HEK293 (cell line): Measurements from ENCODE around the gene SRBD1.

ENCODE experiments used
- MYNN ChIP-seq: fragments of 450-650 bp; formaldehyde crosslinking; IDR thresholded peaks from 2 replicates; pipeline ENCODE4 v1.5.1; 2016; ENCODE audit warnings: missing biosample characterization, missing genetic modification characterization, borderline replicate concordance
- SALL2 ChIP-seq: fragments of 450-650 bp; formaldehyde crosslinking; IDR thresholded peaks from 2 replicates; pipeline ENCODE4 v1.5.0; 2017; ENCODE audit warnings: missing biosample characterization, mild to moderate bottlenecking, missing genetic modification characterization, borderline replicate concordance
- SCRT2 ChIP-seq: fragments of 450-650 bp; formaldehyde crosslinking; IDR thresholded peaks from 2 replicates; pipeline ENCODE4 v1.5.1; 2016; ENCODE audit warnings: missing biosample characterization, missing genetic modification characterization
- ZBTB17 ChIP-seq: fragments of 450-650 bp; formaldehyde crosslinking; IDR thresholded peaks from 2 replicates; pipeline ENCODE4 v1.5.1; 2016; ENCODE audit warnings: missing biosample characterization, missing genetic modification characterization
- ZBTB20 ChIP-seq: fragments of 450-650 bp; formaldehyde crosslinking; IDR thresholded peaks from 2 replicates; pipeline ENCODE4 v1.5.1; 2016; ENCODE audit warnings: missing biosample characterization, missing genetic modification characterization
- ZNF510 ChIP-seq: fragments of 450-650 bp; formaldehyde crosslinking; IDR thresholded peaks from 2 replicates; pipeline ENCODE4 v1.5.1; 2018; ENCODE audit warnings: mild to moderate bottlenecking, missing genetic modification characterization, missing biosample characterization; ENCODE audit not compliant: insufficient replicate concordance
- ZNF600 ChIP-seq: fragments of 450-650 bp; formaldehyde crosslinking; IDR thresholded peaks from 2 replicates; pipeline ENCODE4 v1.5.1; 2016; ENCODE audit warnings: missing biosample characterization, missing genetic modification characterization
- ZSCAN30 ChIP-seq: fragments of 450-650 bp; IDR thresholded peaks from 2 replicates; pipeline ENCODE4 v1.5.1; 2018; ENCODE audit warnings: missing biosample characterization, mild to moderate bottlenecking, missing genetic modification characterization, moderate library complexity
- ZXDB ChIP-seq: fragments of 450-650 bp; formaldehyde crosslinking; IDR thresholded peaks from 2 replicates; pipeline ENCODE4 v1.5.1; 2016; ENCODE audit warnings: missing biosample characterization, missing genetic modification characterization

DNA sequence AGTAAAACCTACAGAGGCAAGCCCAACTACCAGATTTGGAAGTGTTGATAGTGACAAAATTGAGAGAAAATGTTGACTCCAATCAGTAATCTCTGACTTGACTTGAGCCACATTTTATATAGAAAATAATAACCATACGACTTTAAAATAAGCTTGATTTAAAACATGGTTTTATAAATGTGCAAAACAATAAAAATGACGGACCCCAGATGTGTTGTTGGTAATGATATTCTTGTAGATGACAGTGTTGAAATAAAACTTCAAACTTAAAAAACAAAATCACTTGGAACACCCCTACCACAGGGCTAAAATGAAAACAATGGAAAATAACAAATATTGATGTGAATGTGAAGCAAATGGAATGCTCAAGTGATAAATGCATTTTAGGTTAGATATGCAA lies 188.1 kb downstream of the SRBD1 start:
- TF ChIP-seq ZNF510 = no peak
- no peak for TF ChIP-seq ZNF600 (tag by site-specific recombination)
- no peak for TF ChIP-seq MYNN (tag by site-specific recombination)
- no peak for TF ChIP-seq SALL2 (tag by site-specific recombination)
- TF ChIP-seq ZBTB20 = no peak
- TF ChIP-seq ZBTB17 (tag by site-specific recombination) = no peak
- TF ChIP-seq ZSCAN30 (tag by site-specific recombination) = no peak
- TF ChIP-seq ZXDB = no peak
- no peak for TF ChIP-seq SCRT2 (tag by site-specific recombination)
